ENCODE results near the gene PRKAG2. TPM values are rescaled to one million over a fixed set of nuclear protein-coding genes. Genes with fewer than 3 reads are reported as not detected.

Gene PRKAG2
- polyA plus RNA-seq, 3 donors, result 29.2 to 59.8 (median 30.9) TPM

- Histone ChIP-seq H3K79me2 (ENCODE audit: insufficient read depth, low read length) (peaks cover 50% of the 10 kb centered on the region), H4K20me1 (ENCODE audit: insufficient read depth, low read length) (peaks cover 73% of the 10 kb centered on the region), H3K36me3 (replicated peaks in 1 of 2; ENCODE audit: control insufficient read depth in 1 of 2, insufficient read depth in 2 of 2, low read length in 2 of 2) (peaks cover 15 to 55% of the 10 kb centered on the region in 2 donors), H3K4me3 (replicated peaks in 1 of 3; ENCODE audit: low read depth in 2 of 3, low read length in 3 of 3) (no peak overlapping the region), H2AFZ (ENCODE audit: insufficient read depth, low read depth, low read length, poor library complexity, severe bottlenecking) (no peak overlapping the region), H3K27me3 (ENCODE audit: control insufficient read depth in 2 of 2, insufficient read depth in 2 of 2, low read length in 2 of 2) (no peaks in the 10 kb centered on the region), H3K4me1 (ENCODE audit: control insufficient read depth in 1 of 2, insufficient read depth in 2 of 2, low read length in 2 of 2) (peaks cover 21 to 25% of the 10 kb centered on the region in 2 donors), H3K9me3 (replicated peaks in 1 of 2; ENCODE audit: control insufficient read depth in 1 of 2, insufficient read depth in 1 of 2, low read length in 2 of 2) (no peaks in the 10 kb centered on the region), H3K9ac (ENCODE audit: insufficient read depth, low read length, poor library complexity, severe bottlenecking) (no peak overlapping the region), H3K4me2 (replicated peaks; ENCODE audit: extremely low read depth, low read length, poor library complexity, severe bottlenecking) (no peak overlapping the region), H3K27ac (ENCODE audit: low read depth in 1 of 2, low read length in 2 of 2) (no peak overlapping the region)
- peaks cover 27% of the 10 kb centered on the region for H3K4me1 Mint-ChIP-seq
- WGBS (ENCODE audit: insufficient coverage), result 100% methylated on average over 6 of the region's 17 CpGs
- no peak overlapping the region for H3K4me3 Mint-ChIP-seq
- DNase-seq, result no peak
- intact Hi-C loops (cut with micrococcal nuclease), result no loop called here
- peaks cover 0 to 3% (median 0%) of the 10 kb centered on the region in 7 donors for H3K9me3 Mint-ChIP-seq
- peaks cover 0 to 2% (median 0%) of the 10 kb centered on the region in 3 donors for H3K27me3 Mint-ChIP-seq (ENCODE audit: low read depth in 3 of 3)
- peaks cover 44 to 49% of the 10 kb centered on the region in 2 donors for H3K36me3 Mint-ChIP-seq
- no peak overlapping the region for H3K27ac Mint-ChIP-seq
- TF ChIP-seq CTCF (IDR thresholded peaks at IDR 0.05), result no peak
Measured at GRCh38 chr7:151628846-151629604, 247.9 kb downstream of the PRKAG2 start.

- no peak overlapping the region for H3K4me3 Mint-ChIP-seq
- Histone ChIP-seq H3K36me3 (replicated peaks in 1 of 2; ENCODE audit: control insufficient read depth in 1 of 2, insufficient read depth in 2 of 2, low read length in 2 of 2) (peaks cover 21 to 68% of the 10 kb centered on the region in 2 donors), H3K9me3 (replicated peaks in 1 of 2; ENCODE audit: control insufficient read depth in 1 of 2, insufficient read depth in 1 of 2, low read length in 2 of 2) (no peaks in the 10 kb centered on the region), H3K4me2 (replicated peaks; ENCODE audit: extremely low read depth, low read length, poor library complexity, severe bottlenecking) (no peak overlapping the region), H3K79me2 (ENCODE audit: insufficient read depth, low read length) (peaks cover 62% of the 10 kb centered on the region), H4K20me1 (ENCODE audit: insufficient read depth, low read length) (peaks cover 97% of the 10 kb centered on the region), H3K4me1 (ENCODE audit: control insufficient read depth in 1 of 2, insufficient read depth in 2 of 2, low read length in 2 of 2) (peaks cover 12 to 13% of the 10 kb centered on the region in 2 donors), H3K4me3 (replicated peaks in 1 of 3; ENCODE audit: low read depth in 2 of 3, low read length in 3 of 3) (no peak overlapping the region), H2AFZ (ENCODE audit: insufficient read depth, low read depth, low read length, poor library complexity, severe bottlenecking) (no peak overlapping the region), H3K27ac (ENCODE audit: low read depth in 1 of 2, low read length in 2 of 2) (no peak overlapping the region), H3K27me3 (ENCODE audit: control insufficient read depth in 2 of 2, insufficient read depth in 2 of 2, low read length in 2 of 2) (no peaks in the 10 kb centered on the region), H3K9ac (ENCODE audit: insufficient read depth, low read length, poor library complexity, severe bottlenecking) (no peak overlapping the region)
- H3K27ac Mint-ChIP-seq, result peak overlapping the region in 3 of 7 donors; percentile 36 to 60 (median 42)
- TF ChIP-seq CTCF (IDR thresholded peaks at IDR 0.05), result peak; percentile 40
- peaks cover 51 to 63% of the 10 kb centered on the region in 2 donors for H3K36me3 Mint-ChIP-seq
- peaks cover 19% of the 10 kb centered on the region for H3K4me1 Mint-ChIP-seq
- WGBS (ENCODE audit: insufficient coverage), result no CpG with 5 or more reads among the region's 11 CpGs
- DNase-seq, result no peak
- H3K27me3 Mint-ChIP-seq (ENCODE audit: low read depth in 3 of 3), result peaks cover 0 to 2% (median 0%) of the 10 kb centered on the region in 3 donors
- intact Hi-C loops (cut with micrococcal nuclease), result no loop called here
- H3K9me3 Mint-ChIP-seq, result peaks cover 0 to 1% (median 0%) of the 10 kb centered on the region in 7 donors
Measured at GRCh38 chr7:151626422-151627115, 250.3 kb downstream of the PRKAG2 start.
